HL-60 (cell line): ENCODE results near the gene TYW3.

Experiments used
- DNase-seq, 2 experiments: peaks; one replicate each; pipeline ENCODE4 v3.0.0-alpha.2; 2010 to 2020; ENCODE audit warnings: low read depth in 1 of 2, low spot score in 1 of 2
- H3K27ac ChIP-seq: fragments of 250-450 bp; sonication (Bioruptor Pico); replicated peaks from 2 replicates; pipeline ENCODE4 v1.5.1; 2020; ENCODE audit warnings: mild to moderate bottlenecking, moderate library complexity
- H3K27me3 ChIP-seq: fragments of 250-450 bp; sonication (Bioruptor Pico); 2 replicates; pipeline ENCODE4 v1.5.1; 2021; ENCODE audit warnings: mild to moderate bottlenecking, moderate library complexity; ENCODE audit not compliant: insufficient read depth, poor library complexity, severe bottlenecking
- H3K4me3 ChIP-seq: replicated peaks from 2 replicates; pipeline ENCODE4 v1.5.1; 2011; ENCODE audit warnings: mild to moderate bottlenecking, control low read depth, low read length; ENCODE audit not compliant: insufficient read depth
- CTCF ChIP-seq: IDR thresholded peaks from one replicate; pipeline ENCODE4 v1.5.1; 2011; ENCODE audit warnings: low read length, control low read depth, inconsistent platforms; ENCODE audit not compliant: insufficient read depth
- GABPA ChIP-seq: IDR thresholded peaks from 2 replicates; pipeline ENCODE4 v1.6.1; 2012; ENCODE audit warnings: low read depth
- POLR2AphosphoS5 ChIP-seq: IDR thresholded peaks from 2 replicates; pipeline ENCODE4 v1.6.1; 2012; ENCODE audit warnings: low read depth
- SPI1 ChIP-seq: IDR thresholded peaks from 2 replicates; pipeline ENCODE4 v1.6.1; 2012; ENCODE audit warnings: low read depth, mild to moderate bottlenecking, borderline replicate concordance
- TF ChIP-seq, protein P1 (sequence below): IDR thresholded peaks from 2 replicates; pipeline ENCODE4 v1.6.1; 2012; ENCODE audit warnings: low read depth; ENCODE audit not compliant: insufficient replicate concordance

TYW3 gene

GRCh38 chr1:74686928-74687327 lies 46.0 kb upstream of the TYW3 start:
- H3K4me3 ChIP-seq = no peak overlapping the region
- no peak for TF ChIP-seq GABPA
- no peak for TF ChIP-seq CTCF
- TF ChIP-seq POLR2AphosphoS5 = no peak
- TF ChIP-seq, protein P1, sequence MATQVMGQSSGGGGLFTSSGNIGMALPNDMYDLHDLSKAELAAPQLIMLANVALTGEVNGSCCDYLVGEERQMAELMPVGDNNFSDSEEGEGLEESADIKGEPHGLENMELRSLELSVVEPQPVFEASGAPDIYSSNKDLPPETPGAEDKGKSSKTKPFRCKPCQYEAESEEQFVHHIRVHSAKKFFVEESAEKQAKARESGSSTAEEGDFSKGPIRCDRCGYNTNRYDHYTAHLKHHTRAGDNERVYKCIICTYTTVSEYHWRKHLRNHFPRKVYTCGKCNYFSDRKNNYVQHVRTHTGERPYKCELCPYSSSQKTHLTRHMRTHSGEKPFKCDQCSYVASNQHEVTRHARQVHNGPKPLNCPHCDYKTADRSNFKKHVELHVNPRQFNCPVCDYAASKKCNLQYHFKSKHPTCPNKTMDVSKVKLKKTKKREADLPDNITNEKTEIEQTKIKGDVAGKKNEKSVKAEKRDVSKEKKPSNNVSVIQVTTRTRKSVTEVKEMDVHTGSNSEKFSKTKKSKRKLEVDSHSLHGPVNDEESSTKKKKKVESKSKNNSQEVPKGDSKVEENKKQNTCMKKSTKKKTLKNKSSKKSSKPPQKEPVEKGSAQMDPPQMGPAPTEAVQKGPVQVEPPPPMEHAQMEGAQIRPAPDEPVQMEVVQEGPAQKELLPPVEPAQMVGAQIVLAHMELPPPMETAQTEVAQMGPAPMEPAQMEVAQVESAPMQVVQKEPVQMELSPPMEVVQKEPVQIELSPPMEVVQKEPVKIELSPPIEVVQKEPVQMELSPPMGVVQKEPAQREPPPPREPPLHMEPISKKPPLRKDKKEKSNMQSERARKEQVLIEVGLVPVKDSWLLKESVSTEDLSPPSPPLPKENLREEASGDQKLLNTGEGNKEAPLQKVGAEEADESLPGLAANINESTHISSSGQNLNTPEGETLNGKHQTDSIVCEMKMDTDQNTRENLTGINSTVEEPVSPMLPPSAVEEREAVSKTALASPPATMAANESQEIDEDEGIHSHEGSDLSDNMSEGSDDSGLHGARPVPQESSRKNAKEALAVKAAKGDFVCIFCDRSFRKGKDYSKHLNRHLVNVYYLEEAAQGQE = no peak
- no peak for TF ChIP-seq SPI1

GRCh38 chr1:74689621-74690363 lies 43.2 kb upstream of the TYW3 start:
- no peak overlapping the region for H3K4me3 ChIP-seq
- peak; percentile 6 to 43 for DNase-seq
- TF ChIP-seq GABPA (no peak), SPI1 (no peak), CTCF (peak; percentile 58), POLR2AphosphoS5 (no peak)
- TF ChIP-seq, protein P1 = no peak
- no peaks in the 10 kb centered on the region for H3K27me3 ChIP-seq
- no peak overlapping the region for H3K27ac ChIP-seq

More at GRCh38 chr1:74686928-74687327, 46.0 kb upstream of the TYW3 start:
- Histone ChIP-seq H3K27ac (no peak overlapping the region), H3K27me3 (no peaks in the 10 kb centered on the region)
- DNase-seq = no peak

- Histone ChIP-seq H3K4me3 (no peak overlapping the region), H3K27ac (no peak overlapping the region), H3K27me3 (no peaks in the 10 kb centered on the region)
- TF ChIP-seq, protein P1 = no peak
- TF ChIP-seq GABPA (no peak), POLR2AphosphoS5 (no peak), SPI1 (no peak), CTCF (no peak)
- no peak for DNase-seq
Measured at GRCh38 chr1:74690364-74690696, 42.6 kb upstream of the TYW3 start.
